ENCODE results near the gene ZSCAN5A.

DNA sequence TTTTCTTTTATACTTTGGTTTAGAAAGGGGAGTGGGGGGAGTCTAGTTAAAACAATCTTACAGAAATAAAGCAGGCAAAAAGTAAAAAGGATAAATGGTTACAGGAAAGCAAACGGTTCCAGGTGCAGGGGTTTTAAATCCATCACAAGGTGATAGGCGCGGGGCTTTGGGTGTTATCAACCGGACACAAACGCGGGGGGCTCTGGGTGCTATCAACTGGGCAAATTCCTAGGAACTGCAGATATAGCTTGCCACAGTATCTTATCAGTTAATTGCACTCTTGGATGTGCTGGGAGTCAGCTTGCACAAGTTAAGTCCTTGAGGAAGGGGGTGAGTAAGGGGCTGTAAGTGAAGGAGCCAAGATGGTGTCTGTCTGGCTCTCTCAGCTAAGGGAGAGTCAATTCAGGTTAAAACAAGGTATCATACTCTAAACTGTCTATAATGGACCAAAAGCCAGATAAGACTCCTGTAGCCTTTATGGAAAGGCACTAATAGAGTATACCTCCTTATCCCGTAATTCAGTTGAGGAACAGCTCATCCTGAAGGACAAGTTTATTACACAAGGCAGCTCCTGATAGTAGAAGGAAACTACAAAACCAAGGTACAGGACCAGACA, 32.6 kb upstream of the ZSCAN5A start:
- no peak for TF ChIP-seq CTCF (IDR thresholded peaks at IDR 0.05)
- no peak for TF ChIP-seq NR3C1 (CRISPR knock-in tag; conservative IDR thresholded peaks at IDR 0.05; ENCODE audit: low read depth)
- TF ChIP-seq, protein P1, sequence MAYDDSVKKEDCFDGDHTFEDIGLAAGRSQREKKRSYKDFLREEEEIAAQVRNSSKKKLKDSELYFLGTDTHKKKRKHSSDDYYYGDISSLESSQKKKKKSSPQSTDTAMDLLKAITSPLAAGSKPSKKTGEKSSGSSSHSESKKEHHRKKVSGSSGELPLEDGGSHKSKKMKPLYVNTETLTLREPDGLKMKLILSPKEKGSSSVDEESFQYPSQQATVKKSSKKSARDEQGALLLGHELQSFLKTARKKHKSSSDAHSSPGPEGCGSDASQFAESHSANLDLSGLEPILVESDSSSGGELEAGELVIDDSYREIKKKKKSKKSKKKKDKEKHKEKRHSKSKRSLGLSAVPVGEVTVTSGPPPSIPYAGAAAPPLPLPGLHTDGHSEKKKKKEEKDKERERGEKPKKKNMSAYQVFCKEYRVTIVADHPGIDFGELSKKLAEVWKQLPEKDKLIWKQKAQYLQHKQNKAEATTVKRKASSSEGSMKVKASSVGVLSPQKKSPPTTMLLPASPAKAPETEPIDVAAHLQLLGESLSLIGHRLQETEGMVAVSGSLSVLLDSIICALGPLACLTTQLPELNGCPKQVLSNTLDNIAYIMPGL (CRISPR knock-in tag; IDR thresholded peaks at IDR 0.05), result no peak
- TF ChIP-seq ZNF317 (CRISPR knock-in tag; IDR thresholded peaks at IDR 0.05; ENCODE audit: borderline replicate concordance, low read depth), result no peak
- no peak for TF ChIP-seq ZBTB43 (CRISPR knock-in tag; IDR thresholded peaks at IDR 0.05)
- TF ChIP-seq MAX (CRISPR knock-in tag; IDR thresholded peaks at IDR 0.05), result no peak
- TF ChIP-seq TEAD4 (CRISPR knock-in tag; IDR thresholded peaks at IDR 0.05), result no peak
- no peak for TF ChIP-seq ATF1 (CRISPR knock-in tag; IDR thresholded peaks at IDR 0.05)
- TF ChIP-seq CREB1 (CRISPR knock-in tag; IDR thresholded peaks at IDR 0.05), result no peak
- TF ChIP-seq NFYB (CRISPR knock-in tag; conservative IDR thresholded peaks at IDR 0.05; ENCODE audit: low read depth), result no peak
- no peak for TF ChIP-seq ZNF425 (CRISPR knock-in tag; conservative IDR thresholded peaks at IDR 0.05)

Measured in WTC11 (cell line).